ENCODE results near the gene C11orf91.

DNA sequence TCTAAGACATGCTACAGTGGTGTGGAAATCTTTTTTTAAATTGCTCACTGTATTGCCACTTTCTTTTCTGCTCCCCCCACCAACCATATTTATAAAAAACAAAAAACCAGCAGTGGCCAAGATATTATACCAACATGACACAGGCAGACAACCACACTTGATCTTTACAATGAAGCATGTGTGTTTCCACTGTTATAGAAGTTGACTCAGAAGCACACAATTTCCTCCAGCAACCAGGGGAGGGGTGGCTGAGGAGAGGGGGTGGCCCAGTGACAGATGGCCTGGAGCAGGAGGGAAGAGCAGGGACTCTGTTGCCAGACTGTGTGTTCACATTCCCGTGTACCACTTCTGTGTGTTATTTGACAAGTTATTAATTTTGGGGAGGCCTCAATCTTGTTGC, 20.8 kb upstream of the C11orf91 start:
- TF ChIP-seq POLR2A (IDR thresholded peaks at IDR 0.05) = no peak
- TF ChIP-seq, protein P1, sequence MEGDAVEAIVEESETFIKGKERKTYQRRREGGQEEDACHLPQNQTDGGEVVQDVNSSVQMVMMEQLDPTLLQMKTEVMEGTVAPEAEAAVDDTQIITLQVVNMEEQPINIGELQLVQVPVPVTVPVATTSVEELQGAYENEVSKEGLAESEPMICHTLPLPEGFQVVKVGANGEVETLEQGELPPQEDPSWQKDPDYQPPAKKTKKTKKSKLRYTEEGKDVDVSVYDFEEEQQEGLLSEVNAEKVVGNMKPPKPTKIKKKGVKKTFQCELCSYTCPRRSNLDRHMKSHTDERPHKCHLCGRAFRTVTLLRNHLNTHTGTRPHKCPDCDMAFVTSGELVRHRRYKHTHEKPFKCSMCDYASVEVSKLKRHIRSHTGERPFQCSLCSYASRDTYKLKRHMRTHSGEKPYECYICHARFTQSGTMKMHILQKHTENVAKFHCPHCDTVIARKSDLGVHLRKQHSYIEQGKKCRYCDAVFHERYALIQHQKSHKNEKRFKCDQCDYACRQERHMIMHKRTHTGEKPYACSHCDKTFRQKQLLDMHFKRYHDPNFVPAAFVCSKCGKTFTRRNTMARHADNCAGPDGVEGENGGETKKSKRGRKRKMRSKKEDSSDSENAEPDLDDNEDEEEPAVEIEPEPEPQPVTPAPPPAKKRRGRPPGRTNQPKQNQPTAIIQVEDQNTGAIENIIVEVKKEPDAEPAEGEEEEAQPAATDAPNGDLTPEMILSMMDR (IDR thresholded peaks at IDR 0.05) = no peak

Measured in vagina (tissue), 2 donors.